Myometrial cell (primary cell): ENCODE data around the gene GPAT3. TPM values are rescaled to one million over a fixed set of nuclear protein-coding genes. Genes with fewer than 3 reads are reported as not detected.

Experiments
- total RNA-seq: library from RNA; depleted of rRNA; stranded (reverse); fragments of >200 nt; gene quantifications from 2 replicates; pipeline ENCODE4 v1.2.3, GENCODE V29; 2015

The GPAT3 gene
- 4.0 and 5.7 TPM in 2 replicates for total RNA-seq

GRCh38 chr4:83535520-83536361 lies at the start of gene GPAT3:
Gene GPAT3, plus strand, starts transcription at chr4:83536108. Its CDS starts 515 bp downstream, at chr4:83536623.

Other genes with a start within 250 kb of the GPAT3 start
- under 0.01 and 1.4 TPM in 2 replicates for gene HPSE, start 201.3 kb upstream of the GPAT3 start, total RNA-seq
- gene HELQ, start 80.3 kb upstream of the GPAT3 start, total RNA-seq = 3.7 and 8.3 TPM in 2 replicates
- 19.9 and 21.8 TPM in 2 replicates for gene MRPS18C, start 80.0 kb upstream of the GPAT3 start, total RNA-seq
- 10.7 and 12.9 TPM in 2 replicates for gene ABRAXAS1, start 51.0 kb upstream of the GPAT3 start, total RNA-seq